Tibial artery (tissue), 4 donors: Measurements from ENCODE around the gene HS3ST6.

Experiments used
- DNase-seq, 2 donors: peaks; one replicate each; pipeline ENCODE4 v3.0.0-alpha.2; 2019
- H3K27ac ChIP-seq, 2 donors: fragments of 200-600 bp; sonication (generic) in 1 of 2; 1 replicate in 1 of 2; 2 replicates in 1 of 2; pipeline ENCODE4 v1.5.1; 2018 to 2019; ENCODE audit warnings: mild to moderate bottlenecking in 1 of 2
- H3K27me3 ChIP-seq, 2 donors: fragments of 200-600 bp; sonication (generic) in 1 of 2; one replicate each; pipeline versions ENCODE4 v1.5.1 to v1.6.0; 2016 to 2019
- H3K36me3 ChIP-seq, 3 donors: fragments of 200-600 bp; sonication (generic) in 2 of 3; one replicate each; pipeline ENCODE4 v1.5.1; 2016 to 2019; ENCODE audit warnings: mild to moderate bottlenecking in 2 of 3
- H3K4me1 ChIP-seq, 4 donors: fragments of 200-600 bp; sonication (generic) in 2 of 4; 1 replicate in 3 of 4; 2 replicates in 1 of 4; pipeline ENCODE4 v1.5.1; 2016 to 2019
- H3K4me3 ChIP-seq, 2 donors: fragments of 200-600 bp; sonication (generic) in 1 of 2; 1 replicate in 1 of 2; 2 replicates in 1 of 2; pipeline ENCODE4 v1.5.1; 2018 to 2019; ENCODE audit warnings: mild to moderate bottlenecking in 2 of 2
- H3K9me3 ChIP-seq, 3 donors: fragments of 200-600 bp; sonication (generic) in 1 of 3; one replicate each; pipeline ENCODE4 v1.5.1; 2016 to 2019
- intact Hi-C: fragments of 100-400 bp; cut with DNase I; formaldehyde crosslinking; loops from one replicate; pipeline ENCODE4 v1.15.0; 2023; ENCODE audit warnings: low total_unique reads
- TF ChIP-seq, protein P1 (sequence below), 2 experiments: fragments of 200-600 bp in 1 of 2; fragments of 450-650 bp in 1 of 2; IDR thresholded peaks; one replicate each; pipeline ENCODE4 v1.5.1; 2017 to 2019; ENCODE audit warnings: antibody characterized with exemption in 2 of 2, mild to moderate bottlenecking in 1 of 2, moderate library complexity in 1 of 2

Gene HS3ST6

DNA sequence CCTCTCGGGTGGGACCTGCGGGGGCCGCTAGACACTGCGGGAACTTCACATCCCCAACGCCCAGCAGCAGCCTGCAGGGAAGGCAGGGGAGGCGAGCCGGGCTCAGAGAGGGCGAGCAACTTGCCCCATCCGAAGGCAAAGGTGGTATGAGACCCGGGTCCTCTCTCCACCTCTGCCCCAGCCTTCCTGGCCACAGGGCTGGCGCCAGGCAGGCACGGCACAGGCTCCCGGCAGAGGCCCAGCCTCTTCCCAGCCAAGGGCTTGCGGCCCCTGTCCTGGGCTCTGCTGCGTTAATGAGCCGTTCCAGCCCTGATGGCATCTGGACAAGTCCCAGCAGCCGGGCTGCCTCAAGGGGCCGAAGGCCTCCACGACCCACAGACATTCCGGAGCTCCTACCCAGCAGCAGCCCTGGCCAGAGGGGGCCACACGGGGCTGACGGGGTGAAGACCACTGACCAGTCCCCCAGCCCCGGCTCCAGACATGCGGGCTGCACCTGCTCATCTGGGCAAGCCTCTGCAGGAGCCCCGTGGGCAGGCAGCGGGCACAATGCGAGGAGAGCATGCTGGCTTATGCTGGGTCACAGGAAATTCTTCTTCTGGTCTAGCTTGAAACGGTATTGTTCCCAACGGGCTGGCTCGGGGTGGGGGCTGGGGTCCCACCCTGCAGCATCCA lies 1.2 kb upstream of the HS3ST6 start:
- intact Hi-C loops = no loop called here
- TF ChIP-seq, protein P1, sequence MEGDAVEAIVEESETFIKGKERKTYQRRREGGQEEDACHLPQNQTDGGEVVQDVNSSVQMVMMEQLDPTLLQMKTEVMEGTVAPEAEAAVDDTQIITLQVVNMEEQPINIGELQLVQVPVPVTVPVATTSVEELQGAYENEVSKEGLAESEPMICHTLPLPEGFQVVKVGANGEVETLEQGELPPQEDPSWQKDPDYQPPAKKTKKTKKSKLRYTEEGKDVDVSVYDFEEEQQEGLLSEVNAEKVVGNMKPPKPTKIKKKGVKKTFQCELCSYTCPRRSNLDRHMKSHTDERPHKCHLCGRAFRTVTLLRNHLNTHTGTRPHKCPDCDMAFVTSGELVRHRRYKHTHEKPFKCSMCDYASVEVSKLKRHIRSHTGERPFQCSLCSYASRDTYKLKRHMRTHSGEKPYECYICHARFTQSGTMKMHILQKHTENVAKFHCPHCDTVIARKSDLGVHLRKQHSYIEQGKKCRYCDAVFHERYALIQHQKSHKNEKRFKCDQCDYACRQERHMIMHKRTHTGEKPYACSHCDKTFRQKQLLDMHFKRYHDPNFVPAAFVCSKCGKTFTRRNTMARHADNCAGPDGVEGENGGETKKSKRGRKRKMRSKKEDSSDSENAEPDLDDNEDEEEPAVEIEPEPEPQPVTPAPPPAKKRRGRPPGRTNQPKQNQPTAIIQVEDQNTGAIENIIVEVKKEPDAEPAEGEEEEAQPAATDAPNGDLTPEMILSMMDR (IDR thresholded peaks at IDR 0.05) = no peak
- no peaks in the 10 kb centered on the region for H3K9me3 ChIP-seq
- H3K36me3 ChIP-seq = no peaks in the 10 kb centered on the region
- H3K27ac ChIP-seq = no peak overlapping the region
- H3K4me3 ChIP-seq = no peak overlapping the region
- DNase-seq = no peak
- H3K27me3 ChIP-seq = peaks cover 0 to 98% of the 10 kb centered on the region in 2 donors
- H3K4me1 ChIP-seq = peaks cover 0 to 14% (median 4%) of the 10 kb centered on the region in 4 donors

DNA sequence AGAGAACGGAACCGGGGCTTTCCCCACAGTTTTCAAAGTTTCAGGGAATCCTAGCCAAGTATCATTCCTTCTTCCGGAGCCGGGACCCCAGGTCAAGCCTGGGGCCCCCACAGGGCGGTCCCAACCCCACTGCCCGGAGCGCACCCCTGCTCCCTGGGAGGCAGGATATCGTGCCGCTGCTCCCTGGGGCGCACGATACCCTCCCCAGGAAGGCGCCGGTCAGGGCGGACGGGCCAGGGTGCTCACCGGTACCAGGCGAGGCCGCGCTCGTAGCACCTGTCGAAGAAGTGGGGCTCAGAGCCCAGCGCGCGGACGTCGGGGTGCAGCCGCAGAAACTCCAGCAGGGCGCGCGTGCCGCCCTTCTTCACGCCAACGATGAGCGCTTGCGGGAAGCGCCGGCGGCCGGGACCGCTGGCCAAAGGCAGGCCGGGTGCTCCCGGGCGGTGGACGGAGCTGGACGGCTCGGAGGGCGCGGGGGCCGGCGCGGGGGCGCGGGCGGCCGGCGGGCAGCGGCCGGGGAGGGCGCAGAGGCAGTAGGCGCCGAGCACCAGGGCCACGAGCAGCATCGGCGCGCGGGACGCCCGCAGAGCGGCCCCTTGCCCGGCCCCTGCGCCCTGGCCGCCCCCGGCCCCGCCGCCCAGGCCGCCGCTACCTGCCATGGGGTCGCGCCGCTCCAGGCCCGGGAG lies 407 bp downstream of the HS3ST6 start:
- peaks cover 0 to 14% (median 4%) of the 10 kb centered on the region in 4 donors for H3K4me1 ChIP-seq
- no peak overlapping the region for H3K27ac ChIP-seq
- intact Hi-C loops = no loop called here
- H3K27me3 ChIP-seq = peaks cover 0 to 97% of the 10 kb centered on the region in 2 donors
- H3K4me3 ChIP-seq = no peak overlapping the region
- no peaks in the 10 kb centered on the region for H3K36me3 ChIP-seq
- TF ChIP-seq, protein P1 (IDR thresholded peaks at IDR 0.05) = no peak
- H3K9me3 ChIP-seq = no peaks in the 10 kb centered on the region
- DNase-seq = no peak

DNA sequence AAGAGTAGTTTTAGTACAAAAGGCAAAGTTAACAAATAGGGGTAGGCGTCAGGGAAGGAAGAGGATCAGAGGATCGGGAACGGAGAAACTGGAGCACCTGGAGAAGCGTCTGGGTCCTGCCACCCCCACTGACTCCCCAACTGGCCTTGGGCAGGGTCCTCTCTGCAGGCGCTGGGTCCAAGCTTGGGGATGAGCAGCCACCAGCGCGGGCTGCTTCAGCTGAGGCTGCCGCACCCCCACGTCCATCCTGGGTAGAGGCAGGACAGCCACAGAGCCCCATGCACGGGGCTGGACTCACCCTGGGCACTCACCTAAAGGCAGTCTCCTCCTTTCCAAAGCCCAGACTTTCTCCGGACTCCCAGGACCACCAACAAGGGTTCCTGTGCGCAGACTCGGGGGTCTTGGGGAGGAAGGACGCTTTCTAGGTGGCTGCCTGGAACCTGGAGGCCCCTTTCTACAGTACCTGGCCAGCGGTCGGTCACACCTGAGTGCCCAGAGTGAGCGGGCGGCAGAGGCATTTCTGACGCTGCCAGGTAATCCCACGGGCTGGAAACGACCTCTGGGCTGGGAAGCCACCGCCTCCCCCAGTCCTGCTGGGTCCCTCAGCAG lies 1.1 kb downstream of the HS3ST6 start:
- peaks cover 0 to 92% of the 10 kb centered on the region in 2 donors for H3K27me3 ChIP-seq
- no peak overlapping the region for H3K27ac ChIP-seq
- no peak overlapping the region for H3K4me3 ChIP-seq
- H3K9me3 ChIP-seq = no peaks in the 10 kb centered on the region
- H3K36me3 ChIP-seq = no peaks in the 10 kb centered on the region
- H3K4me1 ChIP-seq = peaks cover 0 to 14% (median 4%) of the 10 kb centered on the region in 4 donors
- no peak for DNase-seq
- TF ChIP-seq, protein P1 (IDR thresholded peaks at IDR 0.05) = no peak
- intact Hi-C loops = no loop called here

DNA sequence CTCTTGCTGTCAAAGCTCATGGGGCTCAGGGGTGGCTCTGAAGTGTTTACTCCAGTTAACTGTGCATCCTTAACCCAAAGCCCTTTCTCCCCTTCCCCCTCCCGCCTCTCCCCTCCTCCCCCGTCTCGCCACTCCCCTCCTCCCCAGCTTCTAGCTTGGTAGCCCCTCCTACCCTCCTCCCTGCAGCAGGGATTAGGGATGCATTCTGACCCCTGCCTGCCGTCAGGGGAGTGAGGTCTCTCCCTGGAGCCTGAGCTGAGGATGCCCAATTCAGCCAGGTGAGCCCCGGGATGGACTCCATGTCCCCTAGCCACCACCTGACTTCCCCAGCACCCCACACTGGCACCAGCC lies 1.6 kb downstream of the HS3ST6 start:
- intact Hi-C loops = no loop called here
- H3K27ac ChIP-seq = no peak overlapping the region
- H3K36me3 ChIP-seq = no peaks in the 10 kb centered on the region
- DNase-seq = no peak
- peaks cover 0 to 14% (median 4%) of the 10 kb centered on the region in 4 donors for H3K4me1 ChIP-seq
- H3K27me3 ChIP-seq = peaks cover 0 to 92% of the 10 kb centered on the region in 2 donors
- TF ChIP-seq, protein P1 (IDR thresholded peaks at IDR 0.05) = no peak
- no peaks in the 10 kb centered on the region for H3K9me3 ChIP-seq
- H3K4me3 ChIP-seq = no peak overlapping the region

DNA sequence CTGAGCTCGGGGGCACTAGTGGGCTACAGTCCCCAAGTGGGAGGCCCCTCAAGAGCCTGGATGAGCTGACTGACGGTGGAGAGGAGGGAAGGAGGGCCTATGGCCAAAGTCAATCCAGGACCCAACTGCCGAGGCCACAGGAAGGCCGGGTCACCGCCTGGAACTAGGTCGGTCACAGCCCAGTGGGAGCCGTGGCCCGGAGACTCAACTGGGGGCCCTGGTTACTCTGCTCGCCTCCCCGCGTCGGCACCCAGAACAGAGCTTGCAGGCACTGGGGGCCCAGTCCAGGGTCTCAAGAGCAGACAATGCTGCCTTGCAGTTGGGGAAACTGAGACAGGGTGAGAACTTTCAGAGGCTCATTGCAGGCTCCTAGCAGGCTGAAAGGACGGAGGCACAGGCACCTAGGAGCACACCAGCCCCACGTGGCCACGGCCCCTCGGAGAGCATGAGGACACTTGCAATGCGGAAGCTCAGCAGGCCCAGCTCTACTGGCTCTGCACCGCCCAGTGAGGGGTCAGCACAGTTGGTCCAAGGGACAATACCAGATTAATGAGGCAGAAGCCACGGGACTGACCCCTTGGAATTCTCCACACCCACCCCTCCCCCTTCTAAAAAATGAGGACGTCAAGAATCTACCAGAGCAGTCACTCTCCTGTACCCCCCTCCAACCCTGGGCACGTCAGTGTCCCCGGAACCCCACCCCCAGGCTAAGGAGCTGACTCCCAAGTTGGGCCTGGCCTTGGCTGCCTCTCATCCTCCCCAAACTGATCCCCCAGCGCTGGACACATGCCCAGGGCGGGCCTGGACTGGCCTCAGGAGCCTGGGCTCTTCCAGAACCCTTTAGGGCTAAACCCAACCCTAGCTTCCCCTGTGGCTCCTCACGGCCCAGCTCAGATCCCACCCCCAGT lies 2.2 kb downstream of the HS3ST6 start:
- H3K4me1 ChIP-seq = peaks cover 0 to 14% (median 4%) of the 10 kb centered on the region in 4 donors

More for the DNA sequence above, 2.2 kb downstream of the HS3ST6 start:
- Histone ChIP-seq H3K4me3 (no peak overlapping the region), H3K9me3 (no peaks in the 10 kb centered on the region), H3K27ac (no peak overlapping the region), H3K27me3 (peaks cover 0 to 89% of the 10 kb centered on the region in 2 donors), H3K36me3 (no peaks in the 10 kb centered on the region)
- DNase-seq = no peak
- TF ChIP-seq, protein P1 (IDR thresholded peaks at IDR 0.05) = no peak
- intact Hi-C loops = no loop called here
